ENCODE data around the gene COPG1.

The COPG1 gene

DNA sequence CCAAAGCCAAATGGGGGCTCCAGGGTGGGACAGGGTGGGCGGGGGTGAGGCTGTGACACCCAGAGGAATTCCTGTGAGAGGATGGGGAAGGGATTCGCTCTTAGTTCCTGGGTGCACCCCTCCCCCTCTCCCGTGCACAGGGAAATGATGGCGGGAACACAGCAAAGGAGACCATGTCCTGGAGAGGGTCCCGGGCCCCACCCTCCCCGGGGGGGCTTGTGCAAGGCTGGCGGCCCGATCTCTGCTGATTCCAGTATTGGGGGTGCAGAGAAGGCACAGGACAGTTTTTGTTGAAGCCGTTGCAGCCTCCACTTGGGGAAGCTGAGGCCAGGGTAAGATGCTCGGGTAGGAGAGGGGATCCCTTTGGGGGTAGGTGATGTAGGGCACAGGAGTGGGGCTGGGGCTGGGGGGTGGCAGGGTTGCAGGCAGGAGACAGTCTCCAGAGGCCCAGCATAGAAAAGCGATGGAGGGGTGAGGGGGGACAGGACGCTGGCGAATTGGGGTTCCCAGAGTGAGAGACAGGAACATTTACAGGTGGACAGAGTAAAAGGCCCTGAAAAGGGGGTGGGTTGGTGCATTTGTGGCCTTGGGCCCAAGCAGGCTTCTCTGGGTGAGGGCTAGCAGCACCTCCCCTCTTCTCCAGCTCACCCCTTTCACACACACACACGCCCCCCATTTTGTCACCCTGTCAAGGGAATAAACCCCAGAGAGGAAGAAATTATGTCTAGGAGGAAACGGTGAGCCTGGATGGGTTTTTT is 67.8 kb downstream of the COPG1 start:
- Histone ChIP-seq H3K27ac (peak overlapping the region; percentile 84), H3K27me3 (ENCODE audit: insufficient read depth, low read depth, severe bottlenecking) (no peaks in the 10 kb centered on the region), H3K9me3 (ENCODE audit: severe bottlenecking) (no peaks in the 10 kb centered on the region), H3K4me3 (ENCODE audit: low read depth, low read length) (peak overlapping the region; percentile 72), H3K36me3 (peaks cover 14% of the 10 kb centered on the region)
- no peak for DNase-seq
- TF ChIP-seq, protein P1, sequence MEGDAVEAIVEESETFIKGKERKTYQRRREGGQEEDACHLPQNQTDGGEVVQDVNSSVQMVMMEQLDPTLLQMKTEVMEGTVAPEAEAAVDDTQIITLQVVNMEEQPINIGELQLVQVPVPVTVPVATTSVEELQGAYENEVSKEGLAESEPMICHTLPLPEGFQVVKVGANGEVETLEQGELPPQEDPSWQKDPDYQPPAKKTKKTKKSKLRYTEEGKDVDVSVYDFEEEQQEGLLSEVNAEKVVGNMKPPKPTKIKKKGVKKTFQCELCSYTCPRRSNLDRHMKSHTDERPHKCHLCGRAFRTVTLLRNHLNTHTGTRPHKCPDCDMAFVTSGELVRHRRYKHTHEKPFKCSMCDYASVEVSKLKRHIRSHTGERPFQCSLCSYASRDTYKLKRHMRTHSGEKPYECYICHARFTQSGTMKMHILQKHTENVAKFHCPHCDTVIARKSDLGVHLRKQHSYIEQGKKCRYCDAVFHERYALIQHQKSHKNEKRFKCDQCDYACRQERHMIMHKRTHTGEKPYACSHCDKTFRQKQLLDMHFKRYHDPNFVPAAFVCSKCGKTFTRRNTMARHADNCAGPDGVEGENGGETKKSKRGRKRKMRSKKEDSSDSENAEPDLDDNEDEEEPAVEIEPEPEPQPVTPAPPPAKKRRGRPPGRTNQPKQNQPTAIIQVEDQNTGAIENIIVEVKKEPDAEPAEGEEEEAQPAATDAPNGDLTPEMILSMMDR (IDR thresholded peaks at IDR 0.05; ENCODE audit: low read depth, low read length): no peak

DNA sequence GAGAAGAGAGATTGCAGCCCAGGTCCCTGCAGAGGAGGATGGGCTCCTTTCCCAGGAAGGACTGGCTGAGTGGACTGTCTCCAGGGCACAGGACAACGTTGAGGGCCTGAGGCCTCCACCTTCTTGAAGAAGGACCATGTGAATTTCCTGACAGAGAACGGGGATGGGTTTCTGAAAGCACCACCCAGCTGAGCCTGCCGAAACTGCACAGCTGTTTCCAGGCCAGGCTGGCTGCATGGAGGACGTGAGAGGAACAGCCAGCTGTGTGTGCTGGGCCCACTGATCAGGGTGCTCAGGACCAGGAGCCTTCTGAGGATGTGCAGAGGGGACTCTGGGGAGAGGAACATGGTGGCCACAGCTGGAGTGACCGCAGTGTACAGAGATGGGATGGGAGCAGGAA is 68.4 kb downstream of the COPG1 start:
- TF ChIP-seq, protein P1 (IDR thresholded peaks at IDR 0.05; ENCODE audit: low read depth, low read length): no peak
- Histone ChIP-seq H3K27me3 (ENCODE audit: insufficient read depth, low read depth, severe bottlenecking) (no peaks in the 10 kb centered on the region), H3K4me3 (ENCODE audit: low read depth, low read length) (no peak overlapping the region), H3K27ac (no peak overlapping the region), H3K9me3 (ENCODE audit: severe bottlenecking) (no peaks in the 10 kb centered on the region), H3K36me3 (peaks cover 14% of the 10 kb centered on the region)
- no peak for DNase-seq

DNA sequence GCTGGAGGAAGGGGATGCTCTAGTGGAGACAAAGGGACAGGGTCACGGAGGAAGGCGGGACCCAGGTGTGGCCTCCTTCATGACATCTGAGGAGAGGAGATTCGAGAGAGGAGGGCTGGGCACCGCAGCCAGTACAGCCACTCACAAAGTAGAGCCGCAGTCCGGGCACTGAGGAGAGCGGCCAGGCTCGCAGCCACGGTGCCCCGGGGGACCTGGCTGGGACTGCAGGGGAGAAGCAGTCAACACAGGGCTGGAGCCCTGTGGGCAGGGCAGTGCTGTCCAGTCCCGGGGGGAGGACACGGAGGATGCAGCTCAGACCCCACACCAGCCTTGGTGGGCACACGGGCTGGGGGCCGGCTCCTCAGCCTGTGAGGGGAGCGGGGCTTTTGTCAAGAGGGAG is 69.5 kb downstream of the COPG1 start:
- H3K27me3 ChIP-seq (ENCODE audit: insufficient read depth, low read depth, severe bottlenecking): no peaks in the 10 kb centered on the region
- H3K9me3 ChIP-seq (ENCODE audit: severe bottlenecking): no peaks in the 10 kb centered on the region
- H3K27ac ChIP-seq: no peak overlapping the region
- DNase-seq: no peak
- H3K4me3 ChIP-seq (ENCODE audit: low read depth, low read length): no peak overlapping the region
- TF ChIP-seq, protein P1 (IDR thresholded peaks at IDR 0.05; ENCODE audit: low read depth, low read length): no peak
- H3K36me3 ChIP-seq: peaks cover 10% of the 10 kb centered on the region

DNA sequence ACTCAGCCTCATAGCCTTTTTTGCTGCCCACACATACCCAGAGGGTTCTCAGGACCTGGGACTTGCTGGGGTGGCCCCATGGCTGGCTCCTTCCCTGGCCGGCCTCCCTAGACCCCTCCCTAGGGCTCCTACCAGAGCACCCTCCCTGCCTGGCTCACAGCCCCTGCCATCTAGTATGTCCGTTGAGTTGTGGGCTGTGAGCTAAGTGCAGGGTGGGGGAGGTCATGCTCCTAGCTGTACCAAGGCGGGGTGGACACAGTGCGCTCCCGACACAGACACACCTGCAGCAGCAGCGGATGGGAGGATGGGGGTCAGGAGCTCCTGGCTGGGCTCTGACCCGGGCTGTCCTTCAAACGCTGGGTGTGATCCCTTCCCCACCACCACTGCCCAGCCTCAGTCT is 70.9 kb downstream of the COPG1 start:
- H3K27ac ChIP-seq: no peak overlapping the region
- TF ChIP-seq, protein P1 (IDR thresholded peaks at IDR 0.05; ENCODE audit: low read depth, low read length): no peak
- no peak for DNase-seq
- no peak overlapping the region for H3K4me3 ChIP-seq (ENCODE audit: low read depth, low read length)
- H3K9me3 ChIP-seq (ENCODE audit: severe bottlenecking): no peaks in the 10 kb centered on the region
- H3K27me3 ChIP-seq (ENCODE audit: insufficient read depth, low read depth, severe bottlenecking): no peaks in the 10 kb centered on the region
- no peaks in the 10 kb centered on the region; the same call in 1 of the 2 replicates for H3K36me3 ChIP-seq

DNA sequence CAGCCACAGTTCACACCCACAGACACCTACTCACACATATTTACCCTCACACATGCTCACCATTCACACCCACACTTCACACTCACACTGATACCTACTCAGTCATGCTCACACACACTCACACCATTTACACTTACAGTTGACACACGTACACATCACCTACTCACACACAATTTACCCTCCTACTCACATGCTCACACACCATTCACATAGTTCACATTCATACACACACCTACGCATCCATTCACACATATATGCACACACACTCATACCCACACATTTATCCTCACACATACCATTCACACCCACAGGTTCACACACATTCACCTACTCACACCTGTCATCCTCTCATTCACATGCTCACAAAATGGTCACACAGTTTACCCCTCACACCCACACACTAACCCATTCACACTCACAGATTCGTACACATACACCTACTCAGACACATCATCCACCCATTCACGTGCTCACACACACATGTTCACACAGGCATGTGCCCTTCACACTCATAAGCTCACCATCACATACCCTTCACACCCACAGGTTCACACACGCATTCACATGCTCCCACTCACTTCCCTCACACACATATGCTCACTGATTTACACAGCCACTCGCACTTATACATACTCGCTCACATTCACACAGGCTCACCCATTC is 71.5 kb downstream of the COPG1 start:
- TF ChIP-seq, protein P1 (IDR thresholded peaks at IDR 0.05; ENCODE audit: low read depth, low read length): no peak
- H3K9me3 ChIP-seq (ENCODE audit: severe bottlenecking): no peaks in the 10 kb centered on the region
- no peak for DNase-seq
- no peak overlapping the region for H3K27ac ChIP-seq
- no peaks in the 10 kb centered on the region for H3K27me3 ChIP-seq (ENCODE audit: insufficient read depth, low read depth, severe bottlenecking)
- H3K36me3 ChIP-seq: no peaks in the 10 kb centered on the region
- H3K4me3 ChIP-seq (ENCODE audit: low read depth, low read length): no peak overlapping the region

Data from WERI-Rb-1 (cell line).